ENCODE results near the gene RND2.

- no peak for TF ChIP-seq CTCF (IDR thresholded peaks at IDR 0.05; ENCODE audit: low read length)
- no peak for TF ChIP-seq EZH2 (optimal IDR thresholded peaks at IDR 0.05; ENCODE audit: low read depth, low read length)
These were observed 4.0 kb upstream of the RND2 start for GRCh38 chr17:43020789-43021740.
